ENCODE data around the gene SLC2A4RG.
A peak's percentile ranks its signal among the peaks of the same experiment; 100 is the strongest.

SLC2A4RG gene

DNA sequence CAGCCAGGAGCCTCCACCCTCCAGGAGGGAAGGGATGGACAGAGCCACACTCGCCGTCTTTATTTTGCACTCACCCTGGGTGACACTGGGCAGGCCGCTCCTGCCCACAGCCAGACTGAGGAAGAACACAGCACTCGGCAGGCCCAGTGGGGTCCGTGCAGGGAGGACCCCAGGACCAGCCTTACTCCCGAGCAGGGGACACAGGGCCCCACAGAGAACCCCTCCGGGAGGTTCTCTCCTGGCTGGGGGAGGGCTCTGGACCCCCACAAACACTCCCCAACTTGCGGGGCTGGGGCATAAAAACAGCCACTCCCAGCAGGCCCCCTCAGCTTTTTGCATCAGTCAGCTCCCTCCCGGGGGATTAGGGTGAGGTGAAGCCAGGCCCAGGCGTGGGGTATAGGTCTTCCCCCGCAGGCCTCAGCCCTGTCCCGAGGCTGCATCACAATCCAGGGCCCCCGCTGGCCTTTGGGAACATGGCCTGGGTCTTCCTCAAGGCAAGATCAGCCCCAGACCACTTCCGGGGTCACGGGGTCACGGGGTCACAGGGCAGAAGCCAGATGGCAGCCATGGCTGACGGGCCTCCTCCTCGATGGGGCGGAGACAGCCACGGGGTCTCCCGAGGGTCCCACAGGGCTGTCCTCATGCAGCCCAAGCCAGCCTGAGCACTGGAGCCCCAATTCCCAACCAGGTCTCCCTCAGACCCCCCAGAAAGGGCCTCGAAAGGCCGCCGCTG lies 39.9 kb upstream of the SLC2A4RG start:
- no peak for DNase-seq

- no peak for DNase-seq
Observed at GRCh38 chr20:63700199-63701050, 39.2 kb upstream of the SLC2A4RG start.

DNA sequence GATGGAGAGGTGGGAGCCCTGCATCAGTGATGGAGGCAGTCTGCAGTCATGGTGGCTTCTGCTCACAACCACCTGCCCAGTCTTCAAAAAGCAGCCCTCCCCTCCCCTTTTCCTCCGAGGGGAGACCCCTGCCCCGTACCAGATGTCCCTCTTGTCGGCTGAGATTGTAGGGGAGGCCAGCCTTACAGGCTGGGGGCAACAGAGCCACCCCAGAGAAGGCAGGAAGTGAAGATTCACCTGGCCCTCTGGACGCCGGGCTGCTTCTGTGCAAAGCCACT lies 38.6 kb upstream of the SLC2A4RG start:
- no peak for DNase-seq

DNA sequence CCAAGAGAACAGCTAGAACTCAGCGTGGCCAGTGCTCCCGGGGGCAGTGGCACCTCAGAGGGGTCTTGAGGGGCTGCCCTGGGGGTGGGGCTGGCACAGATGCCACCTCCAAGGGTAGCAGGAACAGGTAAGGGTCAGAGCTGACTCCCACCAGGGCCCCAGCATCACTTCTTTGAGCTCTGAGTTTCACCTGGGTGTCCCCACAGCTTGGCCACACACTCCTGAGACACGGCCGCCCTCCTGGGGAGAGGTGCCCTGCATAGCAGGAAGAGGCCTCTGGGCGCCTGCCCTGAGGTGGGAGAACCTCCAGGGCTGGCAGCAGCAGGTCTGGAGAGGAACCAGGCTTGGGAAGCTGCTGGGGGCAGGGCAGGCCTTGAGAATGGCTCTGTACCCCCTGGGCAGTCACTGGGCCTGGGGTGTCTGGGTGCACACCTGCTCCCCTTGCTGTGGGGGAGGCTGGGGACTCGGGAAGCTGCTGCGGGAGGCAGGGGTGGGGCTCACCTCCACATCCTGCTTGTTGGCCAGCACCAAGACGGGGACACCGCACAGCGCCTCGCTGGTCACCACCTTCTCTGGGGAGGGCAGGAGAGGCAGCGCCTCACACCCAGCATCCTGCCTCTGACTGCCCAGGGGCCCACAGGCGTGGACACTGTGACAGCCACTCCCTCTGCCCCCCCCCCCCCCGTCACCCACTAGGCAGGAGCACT lies 38.1 kb upstream of the SLC2A4RG start:
- no peak for DNase-seq

- no peak for DNase-seq
Observed at GRCh38 chr20:63702036-63702665, 37.4 kb upstream of the SLC2A4RG start.

DNA sequence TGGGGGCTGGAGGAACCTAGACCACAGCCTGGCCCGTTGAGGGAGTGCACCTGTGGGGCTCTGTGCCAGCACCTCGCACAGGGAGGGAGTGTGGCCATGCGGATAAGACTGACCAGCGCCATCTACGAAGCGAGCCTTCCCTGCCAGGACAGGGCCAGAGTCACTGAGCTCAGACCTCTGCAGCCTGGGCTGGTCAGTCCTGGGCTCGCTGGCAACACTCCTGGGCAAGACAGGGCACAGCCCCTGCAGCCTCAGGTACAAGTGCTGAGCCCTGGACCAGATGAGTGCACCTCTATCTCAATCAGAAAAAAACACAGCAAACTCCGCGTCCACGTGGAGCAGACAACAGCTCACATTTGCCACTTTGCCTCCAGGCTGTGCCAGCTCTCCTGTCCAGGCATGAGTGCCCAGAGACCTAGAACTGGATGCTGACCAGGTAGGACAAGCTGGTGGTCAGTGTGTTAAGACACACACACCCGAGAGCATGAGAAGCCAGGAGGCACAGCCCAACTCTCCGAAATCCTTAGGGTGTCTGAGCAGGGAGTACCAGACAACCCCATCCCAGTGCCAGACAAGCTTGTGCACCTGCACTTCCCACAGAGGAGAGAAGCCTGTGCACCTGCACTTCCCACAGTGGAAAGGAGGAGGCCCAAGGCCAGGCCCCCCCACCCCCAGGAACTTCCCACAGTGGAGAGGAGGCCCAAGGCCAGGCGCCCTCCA lies 36.7 kb upstream of the SLC2A4RG start:
- no peak for DNase-seq

- no peak for DNase-seq
Observed at GRCh38 chr20:63703471-63703975, 36.1 kb upstream of the SLC2A4RG start.

DNA sequence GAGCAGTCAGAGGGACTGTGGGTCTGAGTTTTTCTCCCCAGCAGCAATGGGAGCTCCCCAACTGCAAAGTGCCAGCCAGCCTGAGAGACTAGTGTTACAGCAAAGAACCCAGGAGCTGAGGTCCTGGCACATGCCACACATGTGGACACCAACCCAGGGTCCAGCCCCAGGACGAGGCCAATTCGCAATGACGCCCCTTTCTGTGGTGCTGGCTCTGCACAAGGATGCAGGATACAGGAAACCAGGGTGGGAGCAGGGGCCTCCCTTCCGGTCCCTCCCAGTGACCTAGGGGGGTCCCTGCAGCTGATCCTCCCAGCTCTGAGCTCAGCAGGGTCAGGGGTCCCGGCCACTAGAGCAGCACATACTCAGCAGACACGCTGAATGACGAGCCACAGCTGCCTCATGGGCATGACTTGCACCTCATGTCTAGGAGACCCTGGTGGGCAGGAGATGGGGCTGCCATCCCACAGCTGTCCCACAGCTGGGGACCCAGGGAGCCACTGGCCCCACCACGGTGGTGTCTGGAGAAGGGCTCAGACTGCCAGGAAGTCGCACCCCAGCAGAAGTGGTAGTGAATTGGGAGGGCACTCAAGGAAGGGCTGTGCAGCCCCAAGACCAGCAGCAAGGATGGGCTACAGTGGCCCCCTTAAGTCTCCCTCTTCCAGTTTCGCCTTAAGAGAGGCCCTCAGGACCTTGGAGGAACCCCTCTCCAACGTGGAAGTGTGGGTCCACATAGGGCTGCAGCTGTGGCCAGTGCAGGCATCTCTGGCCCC lies 35.4 kb upstream of the SLC2A4RG start:
- DNase-seq, result no peak

- DNase-seq, result no peak
Observed at GRCh38 chr20:63704749-63705117, 34.8 kb upstream of the SLC2A4RG start.

- DNase-seq, result no peak
Observed at GRCh38 chr20:63705232-63706026, 34.1 kb upstream of the SLC2A4RG start.

DNA sequence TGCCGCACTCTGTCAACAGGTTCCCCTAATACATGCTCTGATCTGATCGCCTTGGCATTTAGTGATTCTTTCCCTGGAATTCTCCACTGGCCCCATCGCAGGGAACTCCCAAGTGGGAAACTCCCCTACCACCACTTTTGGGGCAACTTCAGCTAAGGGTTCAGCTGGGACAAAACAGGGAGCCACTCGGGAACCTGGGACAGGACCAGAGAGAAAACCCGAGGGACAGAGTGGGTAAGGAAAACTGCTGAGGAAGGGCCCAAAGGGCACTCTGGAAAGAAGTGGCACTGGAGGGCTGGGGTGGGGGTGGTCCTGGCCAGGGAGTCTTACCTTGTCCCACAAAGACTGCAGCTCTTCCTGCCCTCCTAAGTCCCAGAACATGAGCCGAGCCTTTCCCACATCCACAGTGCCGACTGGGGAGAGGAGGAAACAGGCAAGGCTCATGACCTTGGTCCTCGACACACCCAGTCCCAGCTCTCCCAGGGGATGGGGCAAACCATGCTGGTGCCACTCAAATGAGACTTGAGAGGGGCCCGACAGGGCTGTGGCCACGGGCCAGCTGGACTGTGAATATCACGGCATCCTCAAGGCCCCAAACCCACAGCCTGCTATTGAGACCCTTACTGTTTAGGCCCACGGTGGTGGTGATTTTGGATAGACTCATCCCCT lies 33.4 kb upstream of the SLC2A4RG start:
- DNase-seq, result no peak

DNA sequence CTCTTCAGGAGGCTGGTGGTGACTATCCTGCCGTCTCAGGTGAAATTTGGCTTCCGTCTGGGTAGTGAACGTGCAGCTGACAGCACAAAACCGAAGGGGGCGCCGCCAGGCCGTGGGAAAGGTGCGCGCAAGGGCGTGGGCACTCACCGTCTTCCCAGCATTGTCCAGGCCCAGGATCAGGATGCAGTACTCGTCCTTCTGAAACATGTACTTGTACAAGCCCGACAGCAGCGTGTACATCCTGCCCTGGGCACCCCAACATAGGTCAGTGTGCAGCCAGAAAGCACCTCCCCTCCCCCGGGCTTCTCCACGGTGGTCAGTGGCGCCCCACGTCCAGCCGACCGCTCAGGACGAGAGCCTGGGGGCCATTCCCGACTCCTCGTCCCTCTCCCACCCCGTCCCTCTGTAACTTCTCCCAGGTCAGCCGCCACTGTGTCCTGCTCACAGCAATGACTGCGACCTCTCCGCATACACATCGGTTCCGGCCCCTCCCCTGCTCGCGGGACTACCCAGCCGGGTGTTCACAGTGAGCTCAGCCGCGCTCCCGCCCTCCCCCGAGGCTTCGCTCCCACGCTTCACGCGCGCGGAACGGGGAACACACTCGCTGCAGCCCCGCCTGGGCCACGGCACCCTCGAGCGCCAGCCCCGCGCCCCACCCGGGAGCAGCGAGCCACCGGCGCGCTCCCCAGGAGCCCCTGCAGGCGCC lies 32.6 kb upstream of the SLC2A4RG start:
- DNase-seq, result no peak

GRCh38 chr20:63707558-63708300 lies 31.8 kb upstream of the SLC2A4RG start, which contains the start of the genes ARFRP1 and ZGPAT:
Gene ARFRP1 (minus strand): TSS chr20:63707976. CDS start chr20:63707091, 885 bp downstream.
Gene ZGPAT (plus strand): TSS chr20:63708039. CDS start chr20:63708581, 542 bp downstream.
- peak; percentile 68 to 85 for DNase-seq

DNA sequence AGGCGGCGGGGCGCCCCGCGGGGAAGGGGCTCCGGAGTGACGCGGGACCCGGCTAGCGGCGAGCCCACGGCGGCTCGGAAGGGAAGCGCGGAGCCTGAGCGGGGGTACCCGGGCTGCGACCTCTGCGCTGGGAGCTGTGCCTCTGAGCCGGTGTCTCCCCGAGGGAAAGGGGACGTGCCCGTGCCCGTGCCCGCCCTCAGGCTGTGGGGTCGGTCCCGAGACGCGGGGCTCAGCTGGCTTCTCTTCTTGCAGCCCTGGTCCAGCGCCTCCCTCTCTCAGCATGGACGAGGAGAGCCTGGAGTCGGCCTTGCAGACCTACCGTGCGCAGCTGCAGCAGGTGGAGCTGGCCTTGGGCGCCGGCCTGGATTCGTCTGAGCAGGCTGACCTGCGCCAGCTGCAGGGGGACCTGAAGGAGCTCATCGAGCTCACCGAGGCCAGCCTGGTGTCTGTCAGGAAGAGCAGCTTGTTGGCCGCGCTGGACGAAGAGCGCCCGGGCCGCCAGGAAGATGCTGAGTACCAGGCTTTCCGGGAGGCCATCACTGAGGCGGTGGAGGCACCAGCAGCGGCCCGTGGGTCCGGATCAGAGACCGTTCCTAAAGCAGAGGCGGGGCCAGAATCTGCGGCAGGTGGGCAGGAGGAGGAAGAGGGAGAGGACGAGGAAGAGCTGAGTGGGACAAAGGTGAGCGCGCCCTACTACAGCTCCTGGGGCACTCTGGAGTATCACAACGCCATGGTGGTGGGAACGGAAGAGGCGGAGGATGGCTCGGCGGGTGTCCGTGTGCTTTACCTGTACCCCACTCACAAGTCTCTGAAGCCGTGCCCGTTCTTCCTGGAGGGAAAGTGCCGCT lies 31.1 kb upstream of the SLC2A4RG start:
- no peak for DNase-seq

DNA sequence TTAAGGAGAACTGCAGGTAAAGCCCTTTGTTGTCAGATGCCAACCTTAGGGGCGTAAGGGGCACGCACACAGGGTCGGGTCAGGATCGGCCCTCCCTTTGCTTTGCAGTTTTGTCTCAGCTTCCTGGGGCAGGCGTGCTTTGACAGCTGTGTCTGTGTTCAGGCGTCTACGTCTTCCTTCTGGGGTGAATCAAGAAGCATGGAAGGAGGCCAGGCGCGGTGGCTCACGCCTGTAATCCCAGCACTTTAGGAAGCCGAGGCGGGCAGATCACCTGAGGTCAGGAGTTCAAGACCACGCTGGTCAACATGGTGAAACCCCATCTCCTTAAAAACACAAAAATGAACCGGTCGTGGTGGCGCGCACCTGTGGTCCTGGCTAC lies 30.4 kb upstream of the SLC2A4RG start:
- DNase-seq, result no peak

DNA sequence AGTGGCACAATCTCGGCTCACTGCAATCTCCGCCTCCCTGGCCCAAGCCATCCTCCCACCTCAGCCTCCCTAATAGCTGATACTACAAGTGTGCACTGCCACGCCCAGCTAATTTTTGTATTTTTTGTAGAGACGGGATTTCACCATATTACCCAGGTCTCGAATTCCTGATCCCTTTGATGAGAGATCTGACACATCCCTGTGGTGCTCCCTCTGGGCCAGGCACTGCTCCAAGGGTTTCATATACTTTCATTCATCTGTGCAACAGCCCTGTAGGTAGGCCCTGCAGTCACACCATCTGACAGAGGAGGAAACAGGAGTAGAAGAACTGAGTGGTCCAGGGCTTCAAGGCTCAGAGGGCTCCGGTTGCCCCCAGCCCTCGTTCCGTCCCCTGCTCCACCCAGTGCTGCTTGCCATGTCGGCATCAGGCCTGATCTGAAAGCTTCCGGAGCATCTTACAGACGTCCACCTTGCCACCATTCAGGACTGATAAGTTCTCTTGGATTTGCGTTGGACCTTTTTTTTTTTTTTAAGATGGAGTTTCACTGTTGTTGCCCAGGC lies 28.4 kb upstream of the SLC2A4RG start:
- DNase-seq, result no peak

DNA sequence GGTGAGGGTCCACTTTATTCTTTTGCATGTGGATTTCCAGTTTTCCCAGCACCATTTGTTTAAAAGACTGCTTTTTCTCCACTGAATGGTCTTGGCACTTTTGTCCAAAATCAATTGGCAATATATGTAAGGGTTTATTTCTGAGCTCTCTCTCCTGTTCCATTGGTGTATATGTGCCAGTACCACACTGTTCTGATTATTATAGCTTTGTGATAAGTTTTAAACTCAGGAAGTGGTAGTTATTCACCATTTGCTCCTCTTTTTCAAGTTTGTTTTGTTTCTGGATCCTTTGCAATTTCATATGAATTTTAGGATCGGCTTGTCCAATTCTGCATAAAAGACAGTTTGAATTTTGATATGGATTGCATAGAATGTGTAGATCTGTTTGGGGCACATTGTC lies 27.4 kb upstream of the SLC2A4RG start:
- no peak for DNase-seq

All from bone marrow (tissue), 2 donors.